DND-41 (cell line): Measurements from ENCODE around the gene MYLK.

Experiments
- EZH2 ChIP-seq: IDR thresholded peaks from 3 replicates; pipeline ENCODE4 v1.6.1; 2012; ENCODE audit warnings: borderline replicate concordance, low read depth, mild to moderate bottlenecking, moderate library complexity, low read length, inconsistent platforms; ENCODE audit not compliant: severe bottlenecking
- TF ChIP-seq, protein P1 (sequence below): IDR thresholded peaks from 2 replicates; pipeline ENCODE4 v1.5.1; 2012; ENCODE audit warnings: borderline replicate concordance, low read length, moderate library complexity, mild to moderate bottlenecking; ENCODE audit not compliant: poor library complexity, severe bottlenecking; ENCODE audit errors: extremely low read depth

DNA sequence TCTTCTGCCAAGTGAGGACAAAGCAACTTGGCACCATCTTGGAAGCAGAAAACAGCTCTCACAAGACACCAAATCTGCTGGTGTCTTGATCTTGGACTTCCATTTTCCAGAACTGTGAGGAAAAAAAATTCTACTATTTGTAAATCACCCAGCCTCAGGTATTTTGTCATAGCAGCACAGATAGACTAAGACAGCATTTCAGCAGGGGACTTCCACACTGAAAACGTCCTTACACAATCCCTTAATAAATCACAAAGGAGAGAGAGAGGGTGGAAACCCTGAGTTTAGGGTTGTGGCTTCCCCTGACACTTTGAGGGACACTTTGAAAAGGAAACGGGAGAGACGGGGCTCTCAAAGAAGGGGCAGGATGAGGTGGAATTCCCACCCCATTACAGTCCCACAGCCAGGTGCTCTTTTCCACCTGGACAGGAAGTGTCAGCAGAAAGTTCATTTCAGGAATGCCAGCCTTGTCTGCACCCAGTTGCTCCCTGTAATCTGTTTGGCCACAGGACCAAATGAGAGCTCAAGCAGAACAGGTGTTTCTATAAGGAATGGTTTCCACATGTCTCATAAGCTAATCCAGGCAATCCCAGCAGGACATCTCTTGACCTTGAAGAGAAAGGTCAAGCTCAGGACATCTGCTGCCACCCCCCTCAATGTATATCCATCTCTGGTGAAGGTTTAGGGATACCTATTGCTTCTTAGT lies 51.3 kb downstream of the MYLK start:
- TF ChIP-seq, protein P1, sequence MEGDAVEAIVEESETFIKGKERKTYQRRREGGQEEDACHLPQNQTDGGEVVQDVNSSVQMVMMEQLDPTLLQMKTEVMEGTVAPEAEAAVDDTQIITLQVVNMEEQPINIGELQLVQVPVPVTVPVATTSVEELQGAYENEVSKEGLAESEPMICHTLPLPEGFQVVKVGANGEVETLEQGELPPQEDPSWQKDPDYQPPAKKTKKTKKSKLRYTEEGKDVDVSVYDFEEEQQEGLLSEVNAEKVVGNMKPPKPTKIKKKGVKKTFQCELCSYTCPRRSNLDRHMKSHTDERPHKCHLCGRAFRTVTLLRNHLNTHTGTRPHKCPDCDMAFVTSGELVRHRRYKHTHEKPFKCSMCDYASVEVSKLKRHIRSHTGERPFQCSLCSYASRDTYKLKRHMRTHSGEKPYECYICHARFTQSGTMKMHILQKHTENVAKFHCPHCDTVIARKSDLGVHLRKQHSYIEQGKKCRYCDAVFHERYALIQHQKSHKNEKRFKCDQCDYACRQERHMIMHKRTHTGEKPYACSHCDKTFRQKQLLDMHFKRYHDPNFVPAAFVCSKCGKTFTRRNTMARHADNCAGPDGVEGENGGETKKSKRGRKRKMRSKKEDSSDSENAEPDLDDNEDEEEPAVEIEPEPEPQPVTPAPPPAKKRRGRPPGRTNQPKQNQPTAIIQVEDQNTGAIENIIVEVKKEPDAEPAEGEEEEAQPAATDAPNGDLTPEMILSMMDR = no peak
- no peak for TF ChIP-seq EZH2
